Loucy (cell line): ENCODE results near the gene NBL1.

Experiments
- CTCF ChIP-seq: fragments of 200-600 bp; sonication (generic); conservative IDR thresholded peaks from 2 replicates; pipeline ENCODE4 v1.5.1; 2014; ENCODE audit warnings: mild to moderate bottlenecking, antibody characterized with exemption, low read length
- EZH2phosphoT487 ChIP-seq: fragments of 200-600 bp; IDR thresholded peaks from 2 replicates; pipeline ENCODE4 v1.6.1; 2018; ENCODE audit warnings: antibody characterized with exemption, mild to moderate bottlenecking, moderate library complexity, borderline replicate concordance

GRCh38 chr1:19597496-19598309, 46.4 kb upstream of the NBL1 start:
- no peak for TF ChIP-seq CTCF
- no peak for TF ChIP-seq EZH2phosphoT487
